ENCODE measurements around the gene OR4C12.

- TF ChIP-seq CTCF (IDR thresholded peaks at IDR 0.05), result peak in 1 of 4 experiments; percentile 38
- TF ChIP-seq EP300 (IDR thresholded peaks at IDR 0.05), result no peak
- TF ChIP-seq POLR2AphosphoS5 (IDR thresholded peaks at IDR 0.05), result no peak
- TF ChIP-seq POLR2A (IDR thresholded peaks at IDR 0.05), result no peak
These were observed 13.2 kb upstream of the OR4C12 start for GRCh38 chr11:49995565-49995964.

All from gastroesophageal sphincter (tissue), 3 donors.